ENCODE measurements around the gene POLR2B.
"Not testable (repeated sequence)": the region's sequence is repeated elsewhere in the genome, so short reads cannot be mapped to it uniquely, and the experiment has no call there.

POLR2B gene

GRCh38 chr4:57059890-57060716, 81.4 kb downstream of the POLR2B start:
- no peak for DNase-seq

DNA sequence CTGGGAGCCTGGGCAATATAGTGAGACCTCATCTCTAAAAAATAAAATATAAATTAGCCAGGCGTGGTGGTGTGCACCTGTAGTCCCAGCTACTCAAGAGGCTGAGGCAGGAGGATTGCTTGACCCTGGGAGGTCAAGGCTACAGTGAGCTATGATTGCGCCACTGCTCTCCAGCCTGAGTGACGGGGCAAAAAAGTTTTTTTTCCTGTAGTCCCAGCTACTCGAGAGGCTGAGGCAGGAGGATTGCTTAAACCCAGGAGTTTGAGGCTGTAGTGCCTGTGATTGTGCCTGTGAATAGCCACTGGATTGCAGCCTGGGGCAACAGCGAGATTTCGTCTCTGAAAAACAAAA, 82.0 kb downstream of the POLR2B start:
- DNase-seq: not testable (repeated sequence)

DNA sequence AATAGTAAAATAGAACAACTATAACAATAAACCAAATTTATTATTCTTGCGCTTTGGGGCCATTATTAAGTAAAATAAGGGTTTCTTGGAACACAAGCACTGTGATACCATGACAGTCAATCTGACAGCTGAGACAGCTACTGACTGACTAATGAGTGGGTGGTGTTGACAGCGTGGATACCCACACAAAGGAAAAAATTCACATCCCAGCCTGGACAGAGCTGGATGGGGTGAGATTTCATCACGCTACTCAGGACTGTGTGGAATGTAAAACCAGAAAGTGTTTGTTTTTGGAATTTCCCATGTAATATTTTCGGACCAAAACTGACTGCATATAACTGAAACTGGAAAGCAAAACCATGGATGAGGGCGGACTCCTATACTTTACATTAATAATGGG, 82.7 kb downstream of the POLR2B start:
- DNase-seq: no peak

GRCh38 chr4:57063518-57063917, 84.8 kb downstream of the POLR2B start:
- DNase-seq: no peak

DNA sequence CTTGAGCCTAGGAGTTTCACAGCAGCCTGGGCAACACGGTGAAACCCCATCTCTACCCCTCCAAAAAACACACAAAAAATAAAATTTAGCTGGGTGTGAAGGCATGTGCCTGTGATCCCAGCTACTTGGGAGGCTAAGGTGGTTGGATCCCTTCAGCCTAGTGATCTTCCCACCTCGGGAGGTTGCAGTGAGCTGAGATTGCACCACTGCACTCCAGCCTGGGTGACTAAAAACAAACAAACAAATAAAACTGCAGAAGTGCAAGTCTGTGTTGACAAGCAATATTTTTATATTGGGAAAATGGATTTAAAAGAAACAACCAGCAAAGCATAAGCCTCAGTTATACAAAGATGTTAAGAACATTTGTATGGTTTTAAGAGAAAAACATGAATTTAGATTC, 85.4 kb downstream of the POLR2B start:
- no peak for DNase-seq

DNA sequence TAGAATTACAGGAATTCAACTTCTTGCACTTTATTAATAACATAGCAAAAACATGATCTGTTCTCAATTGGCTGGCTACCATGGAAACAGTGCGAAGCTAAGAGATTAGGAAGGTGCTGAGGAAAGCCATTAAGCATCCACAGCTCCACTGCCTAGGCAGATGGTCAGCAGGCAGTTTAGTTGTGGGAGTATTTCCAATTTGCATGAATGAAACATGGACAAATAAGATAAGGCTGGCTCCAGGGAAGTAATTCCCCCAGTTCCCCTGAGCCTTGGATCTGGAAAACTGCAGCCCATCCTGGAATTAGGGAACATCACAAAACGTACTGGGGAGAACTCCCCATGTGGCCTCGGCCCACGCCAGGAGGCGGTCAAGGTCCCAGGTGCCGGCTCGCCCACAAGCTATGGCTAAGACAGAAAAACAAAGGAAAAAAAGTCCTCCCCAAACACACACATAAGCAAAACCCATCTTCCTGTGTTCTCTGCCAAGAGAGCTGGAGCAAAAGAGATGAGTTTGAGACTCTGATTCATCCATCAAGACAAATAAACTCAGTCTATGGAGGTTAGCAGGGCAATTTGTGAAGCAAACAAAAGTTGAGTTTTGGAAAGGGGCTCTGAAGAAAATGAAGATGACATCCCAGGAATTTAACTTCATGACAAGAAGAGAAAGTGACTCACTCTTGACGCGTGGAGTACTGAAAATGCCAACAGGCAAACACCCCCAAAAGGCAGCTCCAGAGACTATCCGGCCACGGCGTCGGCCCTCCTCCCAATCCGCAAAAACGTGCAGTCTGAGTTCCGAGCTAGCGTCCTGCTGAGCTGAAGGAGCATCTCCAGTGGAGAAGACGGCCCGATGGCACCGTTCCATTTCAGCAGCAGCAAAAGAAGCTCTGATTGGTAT, 86.4 kb downstream of the POLR2B start:
- DNase-seq: no peak

GRCh38 chr4:57065730-57066482, 87.2 kb downstream of the POLR2B start:
- no peak for DNase-seq

GRCh38 chr4:57068237-57068981, 89.7 kb downstream of the POLR2B start:
- DNase-seq: no peak

- DNase-seq: no peak
Observed at GRCh38 chr4:57070461-57070860, 91.8 kb downstream of the POLR2B start.

- no peak for DNase-seq
Observed at GRCh38 chr4:57071326-57071725, 92.6 kb downstream of the POLR2B start.

DNA sequence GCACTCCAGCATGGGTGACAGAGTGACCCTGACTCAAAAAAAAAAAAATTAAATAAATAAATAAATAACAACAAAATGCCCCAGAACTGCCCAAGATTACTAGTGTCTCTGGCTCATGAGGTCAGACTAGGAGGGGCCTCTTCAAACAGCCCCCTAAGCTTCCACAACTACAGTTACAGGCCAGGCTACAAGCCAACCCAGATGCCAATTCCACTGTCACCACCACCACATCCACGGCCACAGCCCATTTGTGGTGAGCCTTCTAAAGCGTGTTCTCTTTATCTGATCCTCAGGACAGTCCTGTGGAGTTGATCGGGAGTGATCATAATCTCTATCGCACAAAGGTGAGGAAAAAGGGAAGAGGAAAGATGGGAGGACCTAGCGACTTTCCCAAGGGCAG, 94.9 kb downstream of the POLR2B start:
- DNase-seq: no peak

DNA sequence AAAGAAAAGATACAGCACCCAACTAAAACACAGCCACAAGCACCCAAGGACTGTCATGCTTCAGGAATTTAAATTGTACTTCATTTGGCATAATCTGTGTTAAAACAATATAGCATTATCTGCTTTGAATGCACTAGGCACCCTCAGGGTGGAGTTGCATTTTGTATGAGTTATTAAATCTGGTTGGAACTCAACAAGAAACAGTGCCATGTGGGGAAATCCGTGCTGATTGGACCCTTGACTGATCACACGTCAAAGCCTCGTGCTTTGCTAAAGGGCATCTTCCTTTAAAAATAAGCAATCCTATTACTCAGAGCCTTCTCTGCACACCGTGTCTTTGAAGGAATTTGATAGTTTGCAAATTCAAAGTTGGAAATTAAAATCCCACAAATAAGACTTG, 96.0 kb downstream of the POLR2B start:
- DNase-seq: no peak

DNA sequence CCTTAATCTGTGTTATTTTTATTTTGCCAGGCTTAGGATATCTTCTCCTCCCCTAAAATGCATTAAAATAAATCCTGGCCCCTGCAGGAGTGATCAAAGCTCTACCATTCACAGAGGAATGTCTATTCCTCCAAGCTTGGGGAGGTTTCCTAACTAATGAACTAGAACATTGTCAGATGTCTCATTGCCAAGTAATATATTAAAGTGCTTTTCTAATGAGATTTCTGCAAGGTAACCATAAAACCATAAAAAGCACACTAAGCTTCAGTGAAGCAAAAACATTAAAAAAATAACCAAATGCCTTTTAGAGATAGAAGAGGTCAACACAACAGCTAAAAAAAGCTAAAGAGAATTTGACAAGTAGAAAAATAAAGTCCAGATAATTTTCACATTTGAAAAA, 96.7 kb downstream of the POLR2B start:
- no peak for DNase-seq

DNA sequence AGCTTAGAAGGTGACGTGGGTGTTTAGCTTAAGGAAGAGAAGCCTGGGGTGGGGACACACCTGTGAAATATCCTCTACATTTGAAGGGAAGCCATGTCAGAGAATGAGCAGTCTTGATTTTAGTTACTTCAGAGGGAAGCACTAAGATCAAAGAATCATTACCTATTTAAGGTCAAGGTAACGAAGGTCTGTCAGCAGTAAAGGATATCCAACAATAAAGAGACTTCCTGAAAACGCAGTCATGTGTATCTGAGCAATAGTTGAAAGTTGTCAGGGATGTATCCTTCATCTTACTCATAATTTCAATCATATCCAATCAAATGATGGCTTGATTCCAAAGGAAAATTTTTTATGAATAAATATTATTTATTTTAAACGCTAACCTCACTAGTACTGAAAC, 98.0 kb downstream of the POLR2B start:
- no peak for DNase-seq

- no peak for DNase-seq
Observed at GRCh38 chr4:57077550-57078343, 99.1 kb downstream of the POLR2B start.

- DNase-seq: no peak
Observed at GRCh38 chr4:57078685-57079521, 100.2 kb downstream of the POLR2B start.
